Breast epithelium (tissue), 4 donors: Measurements from ENCODE around the gene SDK1. TPM values are rescaled to one million over a fixed set of nuclear protein-coding genes. Genes with fewer than 3 reads are reported as not detected.
"Not testable (repeated sequence)": the region's sequence is repeated elsewhere in the genome, so short reads cannot be mapped to it uniquely, and the experiment has no call there.

ENCODE experiments used
- DNase-seq, 2 donors: peaks; one replicate each; pipeline ENCODE4 v3.0.0-alpha.2; 2019; ENCODE audit warnings: low spot score in 2 of 2
- H3K27ac ChIP-seq, 2 donors: fragments of 200-600 bp; sonication (generic) in 1 of 2; one replicate each; pipeline ENCODE4 v1.5.1; 2016 to 2019; ENCODE audit warnings: mild to moderate bottlenecking in 1 of 2
- H3K27me3 ChIP-seq, 2 donors: fragments of 200-600 bp; sonication (generic) in 1 of 2; one replicate each; pipeline versions ENCODE4 v1.5.1 to v1.6.0; 2017 to 2019; ENCODE audit warnings: control low read depth in 1 of 2, mild to moderate bottlenecking in 1 of 2
- H3K36me3 ChIP-seq: fragments of 200-600 bp; one replicate; pipeline ENCODE4 v1.5.1; 2019
- H3K4me1 ChIP-seq, 2 donors: fragments of 200-600 bp; sonication (generic); one replicate each; pipeline ENCODE4 v1.5.1; 2016 to 2019; ENCODE audit warnings: control low read depth in 1 of 2
- H3K4me3 ChIP-seq, 3 donors: fragments of 200-600 bp; sonication (generic); 1 replicate in 2 of 3; 2 replicates in 1 of 3; pipeline ENCODE4 v1.5.1; 2016 to 2019; ENCODE audit warnings: mild to moderate bottlenecking in 3 of 3, moderate library complexity in 2 of 3
- H3K9me3 ChIP-seq, 2 donors: fragments of 200-600 bp; sonication (generic) in 1 of 2; one replicate each; pipeline ENCODE4 v1.5.1; 2016 to 2019; ENCODE audit warnings: control low read depth in 1 of 2
- CTCF ChIP-seq, 3 donors: fragments of 450-650 bp; IDR thresholded peaks; one replicate each; pipeline ENCODE4 v1.5.1; 2016 to 2017; ENCODE audit warnings: antibody characterized with exemption in 3 of 3, mild to moderate bottlenecking in 3 of 3, moderate library complexity in 3 of 3
- POLR2A ChIP-seq: fragments of 450-650 bp; IDR thresholded peaks from one replicate; pipeline ENCODE4 v1.6.1; 2016; ENCODE audit warnings: antibody characterized with exemption, mild to moderate bottlenecking, moderate library complexity
- POLR2AphosphoS5 ChIP-seq, 3 donors: sonication (generic); formaldehyde crosslinking; IDR thresholded peaks; one replicate each; pipeline ENCODE4 v1.6.1; 2017; ENCODE audit warnings: antibody characterized with exemption in 3 of 3
- intact Hi-C: fragments of 100-400 bp; cut with DNase I; formaldehyde crosslinking; loops from one replicate; pipeline ENCODE4 v1.15.1; 2023; ENCODE audit warnings: low total_unique reads
- total RNA-seq, 3 donors: library from RNA; depleted of rRNA; stranded (reverse); fragments of >200 nt; gene quantifications; one replicate each; pipeline ENCODE4 v1.1.0, GENCODE V29; 2016

The SDK1 gene
- total RNA-seq, 3 donors from 2014 or later = 3.7 to 18.2 (median 6.6) TPM

GRCh38 chr7:3960050-3960763 lies 659.2 kb downstream of the SDK1 start:
- Histone ChIP-seq H3K36me3 (no peaks in the 10 kb centered on the region), H3K4me3 (no peak overlapping the region), H3K27ac (no peak overlapping the region), H3K27me3 (no peaks in the 10 kb centered on the region), H3K4me1 (no peaks in the 10 kb centered on the region), H3K9me3 (no peaks in the 10 kb centered on the region)
- TF ChIP-seq POLR2A (no peak), CTCF (IDR thresholded peaks at IDR 0.05) (no peak), POLR2AphosphoS5 (IDR thresholded peaks at IDR 0.05) (no peak)
- intact Hi-C loops = no loop called here
- no peak for DNase-seq

- intact Hi-C loops = no loop called here
- no peak for TF ChIP-seq CTCF (IDR thresholded peaks at IDR 0.05)
- TF ChIP-seq POLR2A = no peak
- no peak for TF ChIP-seq POLR2AphosphoS5 (IDR thresholded peaks at IDR 0.05)
- no peak overlapping the region for H3K27ac ChIP-seq
- no peaks in the 10 kb centered on the region for H3K9me3 ChIP-seq
- no peaks in the 10 kb centered on the region for H3K4me1 ChIP-seq
- no peaks in the 10 kb centered on the region for H3K27me3 ChIP-seq
- no peaks in the 10 kb centered on the region for H3K36me3 ChIP-seq
- no peak for DNase-seq
- H3K4me3 ChIP-seq = no peak overlapping the region
These were observed 659.9 kb downstream of the SDK1 start for GRCh38 chr7:3960942-3961341.

GRCh38 chr7:3961857-3962503 lies 660.9 kb downstream of the SDK1 start:
- no peak overlapping the region for H3K4me3 ChIP-seq
- H3K36me3 ChIP-seq = no peaks in the 10 kb centered on the region
- no peaks in the 10 kb centered on the region for H3K9me3 ChIP-seq
- no peaks in the 10 kb centered on the region for H3K4me1 ChIP-seq
- H3K27ac ChIP-seq = no peak overlapping the region
- intact Hi-C loops = no loop called here
- no peak for TF ChIP-seq POLR2AphosphoS5 (IDR thresholded peaks at IDR 0.05)
- H3K27me3 ChIP-seq = no peaks in the 10 kb centered on the region
- no peak for DNase-seq

GRCh38 chr7:3963768-3964167 lies 662.7 kb downstream of the SDK1 start:
- intact Hi-C loops, H3K4me3 ChIP-seq: not testable (repeated sequence)

GRCh38 chr7:3964980-3965606 lies 664.0 kb downstream of the SDK1 start:
- no peak overlapping the region for H3K27ac ChIP-seq
- no peak for DNase-seq
- intact Hi-C loops = no loop called here
- H3K4me3 ChIP-seq = no peak overlapping the region
- no peaks in the 10 kb centered on the region for H3K9me3 ChIP-seq
- TF ChIP-seq CTCF (IDR thresholded peaks at IDR 0.05) (no peak), POLR2AphosphoS5 (IDR thresholded peaks at IDR 0.05) (no peak), POLR2A (no peak)
- H3K4me1 ChIP-seq = no peaks in the 10 kb centered on the region
- no peaks in the 10 kb centered on the region for H3K27me3 ChIP-seq
- H3K36me3 ChIP-seq = no peaks in the 10 kb centered on the region

More at GRCh38 chr7:3963768-3964167, 662.7 kb downstream of the SDK1 start:
- not testable (repeated sequence) for H3K9me3 ChIP-seq, DNase-seq, H3K36me3 ChIP-seq, H3K27me3 ChIP-seq, H3K4me1 ChIP-seq, H3K27ac ChIP-seq

- Histone ChIP-seq H3K27ac (no peak overlapping the region), H3K27me3 (no peaks in the 10 kb centered on the region), H3K4me1 (no peaks in the 10 kb centered on the region), H3K9me3 (no peaks in the 10 kb centered on the region), H3K4me3 (no peak overlapping the region), H3K36me3 (no peaks in the 10 kb centered on the region)
- intact Hi-C loops = no loop called here
- no peak for DNase-seq
- TF ChIP-seq CTCF (IDR thresholded peaks at IDR 0.05) (no peak), POLR2AphosphoS5 (IDR thresholded peaks at IDR 0.05) (no peak), POLR2A (no peak)
These were observed 664.8 kb downstream of the SDK1 start for GRCh38 chr7:3965794-3966395.
